GM23338 (cell line): ENCODE measurements around the gene TAB3. TPM values are rescaled to one million over a fixed set of nuclear protein-coding genes. Genes with fewer than 3 reads are reported as not detected.

Experiments
- ATAC-seq: fragments of 200-7000 bp; cut with Tn5 transposase; 3 replicates; pipeline ENCODE4 v1.9.1; 2020
- DNase-seq: peaks from one replicate; pipeline ENCODE4 v3.0.0-alpha.2; 2015; ENCODE audit warnings: low spot score
- H2AFZ ChIP-seq: fragments of 200-600 bp; sonication (generic); 2 replicates; pipeline ENCODE4 v1.8.0; 2016; ENCODE audit warnings: antibody characterized with exemption, mild to moderate bottlenecking, moderate library complexity
- H3F3A ChIP-seq: fragments of 200-600 bp; sonication (generic); replicated peaks from 2 replicates; pipeline ENCODE4 v1.8.0; 2017; ENCODE audit warnings: antibody characterized with exemption, mixed run types, low read depth
- H3K27ac ChIP-seq: fragments of 200-600 bp; sonication (generic); 2 replicates; pipeline ENCODE4 v1.6.1; 2016; ENCODE audit warnings: low read depth
- H3K27me3 ChIP-seq: fragments of 200-600 bp; sonication (generic); 2 replicates; pipeline ENCODE4 v1.8.0; 2016; ENCODE audit warnings: mild to moderate bottlenecking, mixed run types, moderate library complexity; ENCODE audit not compliant: insufficient read depth
- H3K36me3 ChIP-seq: fragments of 200-600 bp; sonication (generic); 2 replicates; pipeline ENCODE4 v1.8.0; 2016; ENCODE audit warnings: mild to moderate bottlenecking; ENCODE audit not compliant: insufficient read depth
- H3K4me1 ChIP-seq: fragments of 200-600 bp; sonication (generic); 2 replicates; pipeline ENCODE4 v1.8.0; 2016; ENCODE audit warnings: mild to moderate bottlenecking, moderate library complexity; ENCODE audit not compliant: insufficient read depth
- H3K4me2 ChIP-seq: fragments of 200-600 bp; sonication (generic); 2 replicates; pipeline ENCODE4 v1.7.1; 2017; ENCODE audit warnings: mixed run types
- H3K4me3 ChIP-seq: fragments of 200-600 bp; sonication (generic); 2 replicates; pipeline ENCODE4 v1.6.1; 2016; ENCODE audit warnings: mixed run types
- H3K79me2 ChIP-seq: fragments of 200-600 bp; sonication (generic); replicated peaks from 2 replicates; pipeline ENCODE4 v1.8.0; 2017; ENCODE audit warnings: mild to moderate bottlenecking; ENCODE audit not compliant: insufficient read depth
- H3K9me2 ChIP-seq: fragments of 200-600 bp; sonication (generic); 2 replicates; pipeline ENCODE4 v1.8.0; 2017; ENCODE audit not compliant: insufficient read depth
- H4K20me1 ChIP-seq: fragments of 200-600 bp; sonication (generic); replicated peaks from 2 replicates; pipeline ENCODE4 v1.8.0; 2017; ENCODE audit warnings: mild to moderate bottlenecking; ENCODE audit not compliant: insufficient read depth
- H3K27ac Mint-ChIP-seq: 2 replicates; pipeline ENCODE4 v1.8.0; 2020; ENCODE audit warnings: inconsistent platforms, mild to moderate bottlenecking, moderate library complexity, mixed read lengths
- H3K27me3 Mint-ChIP-seq: 3 replicates; pipeline ENCODE4 v1.8.0; 2022; ENCODE audit warnings: low read depth, mild to moderate bottlenecking, moderate library complexity, mixed read lengths, inconsistent platforms; ENCODE audit not compliant: insufficient read depth, poor library complexity
- H3K36me3 Mint-ChIP-seq: 3 replicates; pipeline ENCODE4 v1.8.0; 2021; ENCODE audit warnings: low read depth, mild to moderate bottlenecking, inconsistent platforms, moderate library complexity, mixed read lengths
- H3K4me1 Mint-ChIP-seq: 3 replicates; pipeline ENCODE4 v1.8.0; 2020; ENCODE audit warnings: mild to moderate bottlenecking, inconsistent platforms, mixed read lengths
- H3K4me3 Mint-ChIP-seq: 3 replicates; pipeline ENCODE4 v1.8.0; 2021; ENCODE audit warnings: moderate library complexity, mild to moderate bottlenecking, inconsistent platforms, mixed read lengths
- H3K9me3 Mint-ChIP-seq: 3 replicates; pipeline ENCODE4 v1.8.0; 2020; ENCODE audit warnings: moderate library complexity, mild to moderate bottlenecking, inconsistent platforms, mixed read lengths
- CREB1 ChIP-seq: fragments of 250-450 bp; sonication (Bioruptor Pico); IDR thresholded peaks from 2 replicates; pipeline ENCODE4 v1.5.0; 2020; ENCODE audit warnings: low read depth, mild to moderate bottlenecking, moderate library complexity
- CTCF ChIP-seq, 2 experiments: fragments of 200-600 bp in 1 of 2; sonication (generic) in 1 of 2; conservative IDR thresholded peaks; 2 replicates each; pipeline versions ENCODE4 v1.5.1 to v1.6.1; 2016 to 2017; ENCODE audit warnings: antibody characterized with exemption in 2 of 2, low read depth in 2 of 2, mild to moderate bottlenecking in 2 of 2, moderate library complexity in 1 of 2
- ETS1 ChIP-seq: IDR thresholded peaks from 2 replicates; pipeline ENCODE4 v1.6.1; 2016; ENCODE audit warnings: antibody characterized with exemption
- EZH2 ChIP-seq: fragments of 200-600 bp; sonication (generic); IDR thresholded peaks from one replicate; pipeline ENCODE4 v1.8.0; 2017; ENCODE audit warnings: antibody characterized with exemption, mild to moderate bottlenecking, low read depth; ENCODE audit not compliant: unreplicated experiment
- EZH2phosphoT487 ChIP-seq: fragments of 200-600 bp; sonication (generic); IDR thresholded peaks from one replicate; pipeline ENCODE4 v1.8.1; 2018; ENCODE audit warnings: antibody characterized with exemption; ENCODE audit not compliant: unreplicated experiment
- JUNB ChIP-seq: IDR thresholded peaks from one replicate; pipeline ENCODE4 v1.6.1; 2016; ENCODE audit warnings: antibody characterized with exemption; ENCODE audit not compliant: unreplicated experiment
- NANOG ChIP-seq: IDR thresholded peaks from 2 replicates; pipeline ENCODE4 v1.6.1; 2016; ENCODE audit warnings: antibody characterized with exemption, borderline replicate concordance
- POLR2AphosphoS5 ChIP-seq: IDR thresholded peaks from 2 replicates; pipeline ENCODE4 v1.6.1; 2016; ENCODE audit warnings: antibody characterized with exemption, low read depth
- REST ChIP-seq: IDR thresholded peaks from one replicate; pipeline ENCODE4 v1.6.1; 2018; ENCODE audit warnings: antibody characterized with exemption; ENCODE audit not compliant: unreplicated experiment
- STAT1 ChIP-seq: IDR thresholded peaks from one replicate; pipeline ENCODE4 v1.6.1; 2016; ENCODE audit warnings: antibody characterized with exemption; ENCODE audit not compliant: unreplicated experiment
- ZNF114 ChIP-seq: fragments of 250-450 bp; sonication (Bioruptor Pico); IDR thresholded peaks from 2 replicates; pipeline ENCODE4 v1.5.0; 2020; ENCODE audit warnings: mild to moderate bottlenecking, moderate library complexity
- ZNF331 ChIP-seq: fragments of 250-450 bp; sonication (Bioruptor Pico); IDR thresholded peaks from 2 replicates; pipeline ENCODE4 v1.5.0; 2020; ENCODE audit warnings: low read depth, mild to moderate bottlenecking, moderate library complexity
- ZNF462 ChIP-seq: fragments of 250-450 bp; sonication (Bioruptor Pico); IDR thresholded peaks from 2 replicates; pipeline ENCODE4 v1.5.0; 2020; ENCODE audit warnings: mild to moderate bottlenecking, moderate library complexity
- polyA plus RNA-seq: library from polyadenylated mRNA; unstranded; fragments of >200 nt; fragmentation: Nextera tagmentation; extraction: Ambion mirVana; gene quantifications from 2 replicates; pipeline ENCODE4 v1.2.1, GENCODE V29; 2016
- total RNA-seq: library from RNA; depleted of rRNA; stranded (reverse); fragments of >200 nt; shearing (Covaris generic); gene quantifications from 2 replicates; pipeline ENCODE4 v1.2.3, GENCODE V29; 2014

Gene TAB3
- total and polyA plus RNA-seq, 2 experiments from 2014 or later: 4.4 to 21.7 TPM

- no peak overlapping the region for H3K4me3 Mint-ChIP-seq
- no peak for TF ChIP-seq EZH2phosphoT487
- TF ChIP-seq JUNB: no peak
- TF ChIP-seq ZNF462: no peak
- TF ChIP-seq POLR2AphosphoS5: no peak
- TF ChIP-seq NANOG: no peak
- TF ChIP-seq CTCF (conservative IDR thresholded peaks at IDR 0.05; ENCODE audit: low read depth in 2 of 2): no peak
- TF ChIP-seq ZNF331 (CRISPR knock-in tag): no peak
- TF ChIP-seq REST: no peak
- TF ChIP-seq CREB1 (CRISPR knock-in tag): no peak
- no peak for TF ChIP-seq EZH2
- TF ChIP-seq STAT1: no peak
- no peak for TF ChIP-seq ZNF114 (CRISPR knock-in tag)
- no peak for TF ChIP-seq ETS1
- H3K4me1 ChIP-seq: no peaks in the 10 kb centered on the region
- H3K4me2 ChIP-seq: no peak overlapping the region
- no peaks in the 10 kb centered on the region for H3K9me2 ChIP-seq
- 0 out of 3 replicates have a peak, but pooled peaks cover 3% of the 10 kb centered on the region for H3K9me3 Mint-ChIP-seq
- no peak overlapping the region for H3K27ac Mint-ChIP-seq
- no peak overlapping the region for H3K4me3 ChIP-seq
- H3F3A ChIP-seq: no peaks in the 10 kb centered on the region
- no peaks in the 10 kb centered on the region for H3K36me3 ChIP-seq
- H3K36me3 Mint-ChIP-seq: no peaks in the 10 kb centered on the region
- no peaks in the 10 kb centered on the region for H4K20me1 ChIP-seq
- H3K27me3 Mint-ChIP-seq: no peaks in the 10 kb centered on the region
- H3K27me3 ChIP-seq: no peaks in the 10 kb centered on the region
- H3K79me2 ChIP-seq: no peaks in the 10 kb centered on the region
- DNase-seq: no peak
- no peak overlapping the region for H3K27ac ChIP-seq
- no peaks in the 10 kb centered on the region; the same call in 2 of the 3 replicates for H3K4me1 Mint-ChIP-seq
- ATAC-seq: no peak
- H2AFZ ChIP-seq: no peak overlapping the region
Measured at GRCh38 chrX:30931920-30932319, 42.9 kb upstream of the TAB3 start.
